NCI-H748 (cell line): ENCODE measurements around the gene GPRC5A.

Source experiments
- DNase-seq: peaks from one replicate; lab custom pipeline; 2025; ENCODE audit not compliant: unreplicated experiment; lab: John Stamatoyannopoulos, UW

The GPRC5A gene

DNA sequence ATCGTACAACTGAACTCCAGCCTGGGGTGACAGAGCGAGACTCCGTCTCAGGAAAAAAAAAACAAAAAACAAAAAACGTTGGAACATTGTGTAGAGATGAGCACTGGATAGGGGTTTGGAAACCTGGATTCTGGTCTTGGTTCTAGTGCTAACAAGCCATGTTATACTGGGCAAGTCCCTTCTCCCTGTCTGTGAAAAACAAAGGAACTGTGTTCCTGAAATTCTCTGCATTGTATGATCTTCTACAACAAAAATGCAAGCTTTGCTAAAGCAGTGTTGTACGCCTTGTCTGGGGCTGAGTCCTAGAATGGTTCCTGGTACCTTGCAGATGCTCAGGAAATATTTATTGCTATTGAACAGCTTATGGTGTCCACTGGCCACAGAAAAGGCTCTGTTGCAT is 47.2 kb downstream of the GPRC5A start:
- DNase-seq = no peak

DNA sequence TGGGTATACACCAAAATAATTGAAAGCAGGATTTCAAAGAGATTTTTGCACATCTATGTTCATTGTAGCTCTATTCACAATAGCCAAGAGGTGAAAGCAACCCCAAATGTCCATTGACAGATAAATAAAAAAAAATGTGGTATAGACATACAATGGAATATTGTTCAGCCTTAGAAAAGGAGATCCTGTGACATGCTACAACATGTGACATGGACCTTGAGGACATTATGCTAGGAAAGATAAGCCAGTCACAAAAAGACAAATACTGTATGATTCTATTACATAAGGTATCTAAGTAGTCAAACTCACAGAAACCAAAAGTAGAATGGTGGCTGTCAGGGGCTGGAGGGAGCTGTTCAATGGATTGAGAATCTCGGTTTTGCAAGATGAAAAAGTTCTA is 48.5 kb downstream of the GPRC5A start:
- DNase-seq = no peak

- DNase-seq = no peak
Observed at GRCh38 chr12:12941450-12942350, 50.3 kb downstream of the GPRC5A start.

GRCh38 chr12:12943586-12944260 is 52.4 kb downstream of the GPRC5A start:
- no peak for DNase-seq

GRCh38 chr12:12945591-12945990 is 54.2 kb downstream of the GPRC5A start:
- DNase-seq = no peak

GRCh38 chr12:12946686-12947355 is 55.5 kb downstream of the GPRC5A start:
- DNase-seq = no peak

- no peak for DNase-seq
Observed at GRCh38 chr12:12947902-12948301, 56.5 kb downstream of the GPRC5A start.

DNA sequence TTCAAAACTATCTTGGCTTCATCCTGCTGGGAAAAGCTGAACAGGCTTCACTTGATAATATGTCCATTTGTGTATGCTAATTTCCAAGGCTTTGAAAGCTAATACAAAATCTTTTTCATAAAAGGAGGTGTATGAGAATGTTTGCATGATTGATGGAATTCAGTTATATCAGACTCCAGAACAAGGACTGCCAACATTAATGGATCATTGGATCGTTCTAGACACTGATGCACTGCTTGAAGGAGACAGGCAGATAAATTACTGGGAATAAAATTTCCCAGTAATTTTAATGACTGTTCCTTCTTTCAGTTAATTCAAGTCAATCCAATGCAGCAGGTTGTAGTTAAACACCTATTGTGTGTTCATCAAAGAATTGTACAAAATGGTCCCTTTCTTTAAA is 60.1 kb downstream of the GPRC5A start:
- no peak for DNase-seq

DNA sequence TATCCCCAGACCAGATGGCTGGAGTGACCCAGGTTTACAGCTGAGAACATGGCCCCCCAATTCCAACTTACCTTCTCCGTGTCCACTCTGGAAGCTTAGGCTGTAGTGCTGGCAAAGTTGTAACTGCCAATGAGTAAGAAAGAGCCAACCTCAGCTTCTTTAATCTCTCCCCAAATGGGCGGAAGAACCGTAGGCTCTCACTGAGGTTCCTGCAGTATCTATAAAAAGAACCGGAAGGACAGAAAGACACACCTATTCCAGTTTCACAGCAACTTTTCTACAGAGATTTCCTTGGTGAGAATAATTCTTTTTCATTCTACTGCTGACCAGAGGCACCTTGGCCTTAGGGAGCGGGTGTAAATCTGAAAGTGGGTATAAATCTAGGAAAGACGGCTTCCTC is 60.7 kb downstream of the GPRC5A start, which contains the start of gene GPRC5D:
Gene GPRC5D (minus strand): TSS at position 135 of the 400 bp plus-strand sequence. CDS start 1,786 bp downstream, outside the sequence.
- no peak for DNase-seq

DNA sequence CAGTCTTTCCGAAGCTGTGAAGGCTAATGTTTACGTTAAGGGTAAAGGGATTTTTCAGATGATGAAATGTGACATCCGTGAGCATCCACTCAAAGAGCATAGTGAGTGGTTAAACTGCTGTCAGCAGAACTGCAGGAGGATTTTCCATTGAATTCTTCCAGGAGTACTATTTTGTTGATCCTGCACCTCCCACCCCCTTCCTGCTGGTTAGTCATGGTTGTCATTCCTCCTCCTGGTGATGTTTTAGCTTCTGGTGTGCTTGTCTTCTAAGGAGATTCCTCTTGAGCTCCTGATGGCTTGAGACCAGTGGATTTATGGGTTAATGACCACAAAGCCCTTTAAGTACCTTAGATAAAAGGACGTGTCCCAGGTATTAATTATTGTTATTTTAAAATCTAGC is 63.0 kb downstream of the GPRC5A start:
- DNase-seq = no peak

GRCh38 chr12:12954878-12955625 is 63.7 kb downstream of the GPRC5A start:
- no peak for DNase-seq

DNA sequence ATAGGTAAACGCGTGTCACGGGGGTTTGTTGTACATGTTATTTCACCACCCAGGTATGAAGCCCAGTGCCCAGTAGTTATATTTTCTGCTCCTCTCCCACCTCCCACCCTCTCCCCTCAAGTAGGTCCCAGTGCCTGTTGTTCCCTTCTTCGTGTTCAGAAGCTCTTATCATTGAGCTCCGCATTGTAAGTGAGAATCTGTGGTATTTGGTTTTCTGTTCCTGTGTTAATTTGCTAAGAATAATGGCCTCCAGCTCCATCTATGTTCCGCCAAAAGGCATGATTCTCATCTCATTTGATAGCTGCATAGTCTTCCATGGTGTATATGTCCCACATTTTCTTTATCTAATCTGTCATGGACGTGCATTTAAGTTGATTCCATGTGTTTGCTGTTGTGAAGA is 67.5 kb downstream of the GPRC5A start:
- no peak for DNase-seq

DNA sequence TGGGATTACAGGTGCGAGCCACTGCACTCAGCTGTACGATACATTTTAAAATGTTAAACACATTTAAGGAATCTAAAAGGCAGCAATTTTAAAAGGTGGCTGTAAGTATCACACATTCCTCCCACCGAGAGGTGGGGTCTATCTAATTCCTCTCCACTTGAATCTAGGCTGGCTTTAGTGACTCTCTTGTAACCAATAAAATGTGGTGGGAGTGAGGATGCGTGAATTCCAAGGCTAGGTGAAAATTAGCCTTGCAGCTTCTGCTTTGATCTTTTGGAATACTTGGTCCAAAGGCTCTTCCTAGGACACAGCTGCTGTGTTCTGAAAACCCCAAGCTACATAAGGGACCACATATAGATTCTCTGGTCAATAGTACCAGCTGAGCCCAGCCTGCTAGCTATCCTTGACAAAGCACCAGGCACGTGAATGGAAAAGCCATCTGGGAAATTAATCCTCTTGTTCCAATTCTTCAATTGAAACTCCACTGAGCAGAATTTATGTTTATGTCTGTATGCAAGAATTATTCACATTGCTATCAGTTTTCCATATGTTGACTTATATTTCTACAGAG is 69.4 kb downstream of the GPRC5A start:
- no peak for DNase-seq

DNA sequence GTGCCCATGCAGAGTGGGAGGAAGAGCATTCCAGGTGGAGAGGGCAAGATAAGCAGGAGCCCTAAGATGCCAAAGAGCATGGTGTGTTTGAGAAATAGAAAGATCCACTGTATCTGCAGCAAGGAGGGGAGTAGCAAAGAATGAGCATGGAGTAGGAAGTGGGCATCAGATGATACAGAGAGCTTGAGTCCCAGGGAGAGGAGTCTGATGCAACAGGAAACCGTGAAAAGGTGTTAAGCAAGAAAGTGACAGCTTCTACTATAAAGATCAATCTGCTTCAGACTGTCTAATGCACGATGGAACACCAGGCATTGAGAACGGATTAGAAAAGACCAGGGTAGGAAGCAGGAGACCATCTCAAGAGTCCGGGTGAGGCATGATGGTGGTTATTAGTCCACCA is 72.9 kb downstream of the GPRC5A start:
- DNase-seq = no peak

DNA sequence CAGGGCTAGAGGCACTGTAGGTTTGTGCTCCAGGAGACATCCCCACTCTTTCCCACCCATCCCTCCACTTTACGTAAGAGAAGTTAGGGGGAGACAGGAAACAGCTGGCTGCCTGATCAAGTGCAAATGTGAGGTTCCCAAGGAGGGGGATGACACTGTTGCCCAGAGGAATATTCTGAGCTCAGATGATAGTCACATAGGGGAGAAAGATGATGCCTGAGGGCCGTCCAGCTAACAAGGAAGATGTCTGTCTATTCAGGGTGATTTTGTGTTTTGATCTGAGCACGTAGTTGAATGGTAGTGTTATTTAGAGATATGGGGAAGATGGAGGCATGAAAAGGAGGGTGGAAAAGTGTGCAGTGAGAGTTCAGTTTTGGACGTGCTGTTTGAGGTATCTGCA is 74.5 kb downstream of the GPRC5A start:
- no peak for DNase-seq
